ENCODE results near the gene GRIN2A.

The GRIN2A gene

GRCh38 chr16:10103700-10104099, 78.5 kb downstream of the GRIN2A start:
- Histone ChIP-seq H3K9ac (ENCODE audit: low read length) (no peak overlapping the region), H3K36me3 (ENCODE audit: insufficient read depth, low read length) (no peaks in the 10 kb centered on the region), H3K9me3 (ENCODE audit: low read length) (no peaks in the 10 kb centered on the region), H3K4me3 (ENCODE audit: low read depth in 1 of 2, low read length in 2 of 2) (no peak overlapping the region), H3K27me3 (ENCODE audit: control insufficient read depth in 1 of 2, insufficient read depth in 2 of 2, low read length in 2 of 2) (no peaks in the 10 kb centered on the region), H3K4me1 (ENCODE audit: insufficient read depth, low read length) (no peaks in the 10 kb centered on the region), H3K27ac (ENCODE audit: low read depth, low read length) (no peak overlapping the region)

- no peak overlapping the region for H3K9ac ChIP-seq (ENCODE audit: low read length)
- H3K4me3 ChIP-seq (ENCODE audit: low read depth in 1 of 2, low read length in 2 of 2), result no peak overlapping the region
- H3K27ac ChIP-seq (ENCODE audit: low read depth, low read length), result no peak overlapping the region
- H3K9me3 ChIP-seq (ENCODE audit: low read length), result no peaks in the 10 kb centered on the region
- no peaks in the 10 kb centered on the region for H3K27me3 ChIP-seq (ENCODE audit: control insufficient read depth in 1 of 2, insufficient read depth in 2 of 2, low read length in 2 of 2)
- no peaks in the 10 kb centered on the region for H3K36me3 ChIP-seq (ENCODE audit: insufficient read depth, low read length)
- H3K4me1 ChIP-seq (ENCODE audit: insufficient read depth, low read length), result no peaks in the 10 kb centered on the region
Measured at GRCh38 chr16:10103118-10103517, 79.1 kb downstream of the GRIN2A start.

DNA sequence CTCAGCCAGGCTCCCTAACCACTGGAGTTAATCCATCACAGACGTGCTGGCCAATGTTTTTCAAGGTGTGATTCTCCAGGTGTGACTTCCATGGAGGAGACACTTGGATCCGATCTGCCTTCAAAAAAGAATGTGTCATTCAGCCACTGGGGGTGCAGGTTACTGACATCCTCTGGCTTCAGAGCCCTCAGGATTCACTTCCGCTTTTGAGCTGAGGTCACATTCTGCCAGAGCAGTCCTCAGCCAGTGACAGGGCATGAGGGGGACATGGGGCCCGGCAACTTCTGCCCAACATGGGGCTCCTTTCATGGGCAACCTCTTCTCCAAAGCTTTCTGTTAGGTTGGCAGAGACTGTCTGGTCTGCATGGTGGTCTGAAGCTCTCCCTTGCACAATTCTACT, 81.4 kb downstream of the GRIN2A start:
- Histone ChIP-seq H3K27me3 (ENCODE audit: control insufficient read depth in 1 of 2, insufficient read depth in 2 of 2, low read length in 2 of 2) (no peaks in the 10 kb centered on the region), H3K9ac (ENCODE audit: low read length) (no peak overlapping the region), H3K36me3 (ENCODE audit: insufficient read depth, low read length) (no peaks in the 10 kb centered on the region), H3K4me1 (ENCODE audit: insufficient read depth, low read length) (no peaks in the 10 kb centered on the region), H3K9me3 (ENCODE audit: low read length) (no peaks in the 10 kb centered on the region), H3K4me3 (ENCODE audit: low read depth in 1 of 2, low read length in 2 of 2) (no peak overlapping the region), H3K27ac (ENCODE audit: low read depth, low read length) (no peak overlapping the region)

GRCh38 chr16:10098991-10099390, 83.2 kb downstream of the GRIN2A start:
- Histone ChIP-seq H3K9ac (ENCODE audit: low read length) (no peak overlapping the region), H3K27ac (ENCODE audit: low read depth, low read length) (no peak overlapping the region), H3K9me3 (ENCODE audit: low read length) (no peaks in the 10 kb centered on the region), H3K27me3 (ENCODE audit: control insufficient read depth in 1 of 2, insufficient read depth in 2 of 2, low read length in 2 of 2) (no peaks in the 10 kb centered on the region), H3K4me3 (ENCODE audit: low read depth in 1 of 2, low read length in 2 of 2) (no peak overlapping the region), H3K4me1 (ENCODE audit: insufficient read depth, low read length) (no peaks in the 10 kb centered on the region), H3K36me3 (ENCODE audit: insufficient read depth, low read length) (no peaks in the 10 kb centered on the region)

GRCh38 chr16:10097271-10097670, 85.0 kb downstream of the GRIN2A start:
- Histone ChIP-seq H3K9ac (ENCODE audit: low read length) (no peak overlapping the region), H3K4me3 (ENCODE audit: low read depth in 1 of 2, low read length in 2 of 2) (no peak overlapping the region), H3K36me3 (ENCODE audit: insufficient read depth, low read length) (no peaks in the 10 kb centered on the region), H3K9me3 (ENCODE audit: low read length) (no peaks in the 10 kb centered on the region), H3K27me3 (ENCODE audit: control insufficient read depth in 1 of 2, insufficient read depth in 2 of 2, low read length in 2 of 2) (no peaks in the 10 kb centered on the region), H3K27ac (ENCODE audit: low read depth, low read length) (no peak overlapping the region), H3K4me1 (ENCODE audit: insufficient read depth, low read length) (no peaks in the 10 kb centered on the region)

DNA sequence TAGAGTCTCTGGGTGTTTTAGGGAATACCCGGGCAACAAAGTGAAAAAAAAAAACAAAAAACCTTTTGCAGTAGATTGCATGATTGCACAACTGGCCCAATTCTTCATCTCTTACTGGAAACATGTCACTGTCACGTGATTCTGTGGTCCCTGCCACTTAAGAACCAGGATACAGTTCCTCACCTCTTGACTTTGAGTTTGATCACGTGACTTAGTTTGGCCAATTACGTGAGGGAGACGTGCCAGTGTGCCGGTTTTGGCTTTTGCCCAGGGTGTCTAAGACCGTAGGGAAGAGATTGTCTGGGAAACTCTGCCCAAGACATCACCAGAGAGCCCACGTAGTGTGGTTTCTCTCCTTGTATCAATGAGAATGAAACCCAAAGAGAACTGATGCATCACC, 88.7 kb downstream of the GRIN2A start:
- Histone ChIP-seq H3K4me3 (ENCODE audit: low read depth in 1 of 2, low read length in 2 of 2) (no peak overlapping the region), H3K9ac (ENCODE audit: low read length) (no peak overlapping the region)

GRCh38 chr16:10090816-10091215, 91.4 kb downstream of the GRIN2A start:
- no peak overlapping the region for H3K27ac ChIP-seq (ENCODE audit: low read depth, low read length)
- no peaks in the 10 kb centered on the region for H3K27me3 ChIP-seq (ENCODE audit: control insufficient read depth in 1 of 2, insufficient read depth in 2 of 2, low read length in 2 of 2)
- H3K4me3 ChIP-seq (ENCODE audit: low read depth in 1 of 2, low read length in 2 of 2), result no peak overlapping the region
- H3K9ac ChIP-seq (ENCODE audit: low read length), result no peak overlapping the region
- H3K4me1 ChIP-seq (ENCODE audit: insufficient read depth, low read length), result no peaks in the 10 kb centered on the region
- H3K36me3 ChIP-seq (ENCODE audit: insufficient read depth, low read length), result no peaks in the 10 kb centered on the region
- no peaks in the 10 kb centered on the region for H3K9me3 ChIP-seq (ENCODE audit: low read length)

More for the DNA sequence above, 88.7 kb downstream of the GRIN2A start:
- H3K27me3 ChIP-seq (ENCODE audit: control insufficient read depth in 1 of 2, insufficient read depth in 2 of 2, low read length in 2 of 2), result no peaks in the 10 kb centered on the region
- H3K36me3 ChIP-seq (ENCODE audit: insufficient read depth, low read length), result no peaks in the 10 kb centered on the region
- H3K27ac ChIP-seq (ENCODE audit: low read depth, low read length), result no peak overlapping the region
- H3K9me3 ChIP-seq (ENCODE audit: low read length), result no peaks in the 10 kb centered on the region
- no peaks in the 10 kb centered on the region for H3K4me1 ChIP-seq (ENCODE audit: insufficient read depth, low read length)

DNA sequence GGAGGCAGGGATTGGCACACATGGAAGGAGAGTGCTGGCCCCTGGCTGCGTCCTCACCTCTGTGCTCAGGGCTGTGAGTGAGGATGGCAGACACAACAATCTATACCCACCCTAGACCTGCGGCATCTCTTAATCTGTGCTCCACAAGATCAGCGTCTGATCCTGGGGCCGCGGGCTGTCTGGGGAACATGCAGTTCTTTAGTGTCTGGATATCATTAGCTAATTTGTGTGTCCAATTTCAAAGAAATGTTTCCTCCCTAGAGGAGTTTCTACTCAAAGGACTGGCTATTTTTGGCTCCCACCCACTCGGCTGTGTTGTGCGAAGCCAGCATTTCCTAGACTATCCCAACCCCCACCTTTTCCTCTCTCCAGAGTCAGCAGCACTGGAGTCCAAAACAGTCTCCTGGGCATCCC, 93.8 kb downstream of the GRIN2A start:
- H3K9me3 ChIP-seq (ENCODE audit: low read length), result no peaks in the 10 kb centered on the region
- no peaks in the 10 kb centered on the region for H3K4me1 ChIP-seq (ENCODE audit: insufficient read depth, low read length)
- H3K9ac ChIP-seq (ENCODE audit: low read length), result no peak overlapping the region
- no peak overlapping the region for H3K27ac ChIP-seq (ENCODE audit: low read depth, low read length)
- H3K27me3 ChIP-seq (ENCODE audit: control insufficient read depth in 1 of 2, insufficient read depth in 2 of 2, low read length in 2 of 2), result no peaks in the 10 kb centered on the region
- H3K4me3 ChIP-seq (ENCODE audit: low read depth in 1 of 2, low read length in 2 of 2), result no peak overlapping the region
- H3K36me3 ChIP-seq (ENCODE audit: insufficient read depth, low read length), result no peaks in the 10 kb centered on the region

DNA sequence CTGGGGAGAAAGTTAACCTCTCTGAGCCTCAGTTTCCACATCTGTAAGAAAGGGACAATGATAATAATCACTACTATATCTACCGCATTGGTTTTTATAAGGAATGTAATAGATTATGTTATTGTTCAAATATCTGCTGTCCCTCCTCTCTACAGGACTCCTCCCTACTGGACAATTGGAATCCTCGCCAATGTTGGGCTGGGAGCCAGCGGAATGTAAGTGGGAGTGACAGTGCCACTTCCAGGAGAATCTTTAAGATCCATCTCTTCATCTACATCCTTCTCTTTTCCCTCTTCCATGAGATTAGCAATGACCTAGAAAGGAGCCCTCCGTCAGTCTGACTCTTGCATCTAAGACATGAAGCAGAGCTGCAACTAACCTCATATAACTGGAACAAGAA, 95.1 kb downstream of the GRIN2A start:
- Histone ChIP-seq H3K27ac (ENCODE audit: low read depth, low read length) (no peak overlapping the region), H3K36me3 (ENCODE audit: insufficient read depth, low read length) (no peaks in the 10 kb centered on the region), H3K9me3 (ENCODE audit: low read length) (no peaks in the 10 kb centered on the region), H3K4me3 (ENCODE audit: low read depth in 1 of 2, low read length in 2 of 2) (no peak overlapping the region), H3K9ac (ENCODE audit: low read length) (no peak overlapping the region), H3K27me3 (ENCODE audit: control insufficient read depth in 1 of 2, insufficient read depth in 2 of 2, low read length in 2 of 2) (no peaks in the 10 kb centered on the region), H3K4me1 (ENCODE audit: insufficient read depth, low read length) (no peaks in the 10 kb centered on the region)

- Histone ChIP-seq H3K27ac (ENCODE audit: low read depth, low read length) (no peak overlapping the region), H3K9ac (ENCODE audit: low read length) (no peak overlapping the region), H3K36me3 (ENCODE audit: insufficient read depth, low read length) (no peaks in the 10 kb centered on the region), H3K4me3 (ENCODE audit: low read depth in 1 of 2, low read length in 2 of 2) (no peak overlapping the region), H3K9me3 (ENCODE audit: low read length) (no peaks in the 10 kb centered on the region), H3K4me1 (ENCODE audit: insufficient read depth, low read length) (peaks cover under 1% of the 10 kb centered on the region), H3K27me3 (ENCODE audit: control insufficient read depth in 1 of 2, insufficient read depth in 2 of 2, low read length in 2 of 2) (no peaks in the 10 kb centered on the region)
Measured at GRCh38 chr16:10086620-10087019, 95.6 kb downstream of the GRIN2A start.

- H3K4me1 ChIP-seq (ENCODE audit: insufficient read depth, low read length), result peaks cover 14% of the 10 kb centered on the region
- no peak overlapping the region for H3K9ac ChIP-seq (ENCODE audit: low read length)
- no peaks in the 10 kb centered on the region for H3K9me3 ChIP-seq (ENCODE audit: low read length)
- H3K36me3 ChIP-seq (ENCODE audit: insufficient read depth, low read length), result no peaks in the 10 kb centered on the region
- no peaks in the 10 kb centered on the region for H3K27me3 ChIP-seq (ENCODE audit: control insufficient read depth in 1 of 2, insufficient read depth in 2 of 2, low read length in 2 of 2)
- H3K27ac ChIP-seq (ENCODE audit: low read depth, low read length), result no peak overlapping the region
- H3K4me3 ChIP-seq (ENCODE audit: low read depth in 1 of 2, low read length in 2 of 2), result no peak overlapping the region
Measured at GRCh38 chr16:10085078-10085798, 97.0 kb downstream of the GRIN2A start.

DNA sequence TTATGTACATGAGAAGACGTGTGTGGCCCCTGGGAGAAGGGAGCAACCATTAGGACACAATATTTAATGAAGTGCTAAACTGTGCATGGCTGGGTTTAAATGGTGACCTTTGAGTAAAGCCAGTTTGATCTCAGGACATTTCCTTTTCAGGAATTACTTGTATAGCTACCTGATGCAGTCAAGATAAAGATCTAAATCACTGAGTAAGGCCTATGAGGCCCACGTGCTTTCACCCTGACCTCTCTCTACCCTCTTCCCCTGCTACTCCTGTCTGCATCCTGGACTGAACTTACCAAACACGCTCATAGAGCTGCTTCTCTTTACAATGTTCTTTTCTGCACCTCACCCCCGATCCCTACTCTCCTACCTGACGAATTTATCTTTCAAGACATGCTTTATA, 98.9 kb downstream of the GRIN2A start:
- Histone ChIP-seq H3K4me3 (ENCODE audit: low read depth in 1 of 2, low read length in 2 of 2) (no peak overlapping the region), H3K9me3 (ENCODE audit: low read length) (no peaks in the 10 kb centered on the region), H3K36me3 (ENCODE audit: insufficient read depth, low read length) (no peaks in the 10 kb centered on the region), H3K27me3 (ENCODE audit: control insufficient read depth in 1 of 2, insufficient read depth in 2 of 2, low read length in 2 of 2) (no peaks in the 10 kb centered on the region), H3K4me1 (ENCODE audit: insufficient read depth, low read length) (peaks cover 21% of the 10 kb centered on the region), H3K9ac (ENCODE audit: low read length) (no peak overlapping the region), H3K27ac (ENCODE audit: low read depth, low read length) (no peak overlapping the region)
